WTC11 (cell line): ENCODE data around the gene SKA2.

Source experiments
- CBFB ChIP-seq: sonication (generic); formaldehyde crosslinking; IDR thresholded peaks from 2 replicates; pipeline ENCODE4 v1.8.1; 2022; ENCODE audit warnings: mild to moderate bottlenecking, low read depth, missing genetic modification reagents
- MYBL2 ChIP-seq: sonication (generic); formaldehyde crosslinking; IDR thresholded peaks from 2 replicates; pipeline ENCODE4 v1.8.1; 2023; ENCODE audit warnings: mild to moderate bottlenecking, moderate library complexity, missing genetic modification reagents
- TF ChIP-seq, protein P1 (sequence below): fragments of 200-600 bp; IDR thresholded peaks from 2 replicates; pipeline ENCODE4 v1.8.0; 2022; ENCODE audit warnings: antibody characterized with exemption
- TF ChIP-seq, protein P2 (sequence below): sonication (generic); formaldehyde crosslinking; IDR thresholded peaks from 2 replicates; pipeline ENCODE4 v1.8.1; 2023; ENCODE audit warnings: mild to moderate bottlenecking, missing genetic modification reagents, moderate library complexity
- TF ChIP-seq, protein P3 (sequence below): sonication (generic); formaldehyde crosslinking; conservative IDR thresholded peaks from 2 replicates; pipeline ENCODE4 v1.8.1; 2022; ENCODE audit warnings: mild to moderate bottlenecking, missing genetic modification reagents
- TF ChIP-seq, protein P4 (sequence below): sonication (generic); formaldehyde crosslinking; IDR thresholded peaks from 2 replicates; pipeline ENCODE4 v1.8.1; 2022; ENCODE audit warnings: low read depth, mild to moderate bottlenecking, moderate library complexity, missing genetic modification reagents, borderline replicate concordance
- TF ChIP-seq, protein P5 (sequence below): sonication (generic); formaldehyde crosslinking; IDR thresholded peaks from 2 replicates; pipeline ENCODE4 v1.8.1; 2022; ENCODE audit warnings: low read depth, missing genetic modification reagents, borderline replicate concordance

DNA sequence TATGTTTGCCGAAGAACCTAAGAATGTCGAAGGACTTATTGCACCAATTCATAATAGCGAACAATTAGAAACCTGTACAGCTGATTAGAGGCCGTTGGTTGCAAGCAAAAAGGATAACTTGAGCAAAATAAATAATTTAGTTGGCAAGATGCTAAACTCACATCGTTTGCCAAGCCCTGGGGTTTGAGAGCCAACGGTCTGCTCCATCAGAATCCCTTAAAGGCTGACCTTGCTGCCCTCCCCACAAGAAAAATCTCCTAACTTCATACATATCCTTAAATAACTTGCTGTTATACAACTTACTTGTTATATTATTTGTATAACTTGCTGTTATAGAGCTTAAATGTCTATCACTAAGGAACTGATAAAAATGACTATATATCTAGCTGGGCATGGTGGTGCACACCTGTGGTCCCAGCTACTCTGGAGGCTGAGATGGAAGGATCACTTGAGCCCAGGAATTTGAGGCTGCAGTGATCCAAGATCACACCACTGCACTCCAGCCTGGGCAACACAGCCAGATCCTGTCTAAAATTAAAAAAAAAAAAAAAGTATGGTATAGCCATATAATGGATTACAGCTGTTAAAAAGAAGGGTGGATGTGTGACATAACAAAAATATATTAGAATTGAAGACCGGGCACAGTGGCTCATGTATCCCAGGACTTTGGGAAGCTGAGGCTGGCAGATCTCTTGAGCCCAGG is 46.4 kb downstream of the SKA2 start:
- TF ChIP-seq, protein P1, sequence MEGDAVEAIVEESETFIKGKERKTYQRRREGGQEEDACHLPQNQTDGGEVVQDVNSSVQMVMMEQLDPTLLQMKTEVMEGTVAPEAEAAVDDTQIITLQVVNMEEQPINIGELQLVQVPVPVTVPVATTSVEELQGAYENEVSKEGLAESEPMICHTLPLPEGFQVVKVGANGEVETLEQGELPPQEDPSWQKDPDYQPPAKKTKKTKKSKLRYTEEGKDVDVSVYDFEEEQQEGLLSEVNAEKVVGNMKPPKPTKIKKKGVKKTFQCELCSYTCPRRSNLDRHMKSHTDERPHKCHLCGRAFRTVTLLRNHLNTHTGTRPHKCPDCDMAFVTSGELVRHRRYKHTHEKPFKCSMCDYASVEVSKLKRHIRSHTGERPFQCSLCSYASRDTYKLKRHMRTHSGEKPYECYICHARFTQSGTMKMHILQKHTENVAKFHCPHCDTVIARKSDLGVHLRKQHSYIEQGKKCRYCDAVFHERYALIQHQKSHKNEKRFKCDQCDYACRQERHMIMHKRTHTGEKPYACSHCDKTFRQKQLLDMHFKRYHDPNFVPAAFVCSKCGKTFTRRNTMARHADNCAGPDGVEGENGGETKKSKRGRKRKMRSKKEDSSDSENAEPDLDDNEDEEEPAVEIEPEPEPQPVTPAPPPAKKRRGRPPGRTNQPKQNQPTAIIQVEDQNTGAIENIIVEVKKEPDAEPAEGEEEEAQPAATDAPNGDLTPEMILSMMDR: no peak
- TF ChIP-seq, protein P2, sequence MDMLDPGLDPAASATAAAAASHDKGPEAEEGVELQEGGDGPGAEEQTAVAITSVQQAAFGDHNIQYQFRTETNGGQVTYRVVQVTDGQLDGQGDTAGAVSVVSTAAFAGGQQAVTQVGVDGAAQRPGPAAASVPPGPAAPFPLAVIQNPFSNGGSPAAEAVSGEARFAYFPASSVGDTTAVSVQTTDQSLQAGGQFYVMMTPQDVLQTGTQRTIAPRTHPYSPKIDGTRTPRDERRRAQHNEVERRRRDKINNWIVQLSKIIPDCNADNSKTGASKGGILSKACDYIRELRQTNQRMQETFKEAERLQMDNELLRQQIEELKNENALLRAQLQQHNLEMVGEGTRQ (CRISPR knock-in tag): no peak
- TF ChIP-seq MYBL2 (CRISPR knock-in tag): no peak
- TF ChIP-seq, protein P3, sequence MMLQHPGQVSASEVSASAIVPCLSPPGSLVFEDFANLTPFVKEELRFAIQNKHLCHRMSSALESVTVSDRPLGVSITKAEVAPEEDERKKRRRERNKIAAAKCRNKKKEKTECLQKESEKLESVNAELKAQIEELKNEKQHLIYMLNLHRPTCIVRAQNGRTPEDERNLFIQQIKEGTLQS (CRISPR knock-in tag): no peak
- TF ChIP-seq CBFB (CRISPR knock-in tag): no peak
- TF ChIP-seq, protein P4, sequence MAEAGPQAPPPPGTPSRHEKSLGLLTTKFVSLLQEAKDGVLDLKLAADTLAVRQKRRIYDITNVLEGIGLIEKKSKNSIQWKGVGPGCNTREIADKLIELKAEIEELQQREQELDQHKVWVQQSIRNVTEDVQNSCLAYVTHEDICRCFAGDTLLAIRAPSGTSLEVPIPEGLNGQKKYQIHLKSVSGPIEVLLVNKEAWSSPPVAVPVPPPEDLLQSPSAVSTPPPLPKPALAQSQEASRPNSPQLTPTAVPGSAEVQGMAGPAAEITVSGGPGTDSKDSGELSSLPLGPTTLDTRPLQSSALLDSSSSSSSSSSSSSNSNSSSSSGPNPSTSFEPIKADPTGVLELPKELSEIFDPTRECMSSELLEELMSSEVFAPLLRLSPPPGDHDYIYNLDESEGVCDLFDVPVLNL (CRISPR knock-in tag): no peak
- TF ChIP-seq, protein P5, sequence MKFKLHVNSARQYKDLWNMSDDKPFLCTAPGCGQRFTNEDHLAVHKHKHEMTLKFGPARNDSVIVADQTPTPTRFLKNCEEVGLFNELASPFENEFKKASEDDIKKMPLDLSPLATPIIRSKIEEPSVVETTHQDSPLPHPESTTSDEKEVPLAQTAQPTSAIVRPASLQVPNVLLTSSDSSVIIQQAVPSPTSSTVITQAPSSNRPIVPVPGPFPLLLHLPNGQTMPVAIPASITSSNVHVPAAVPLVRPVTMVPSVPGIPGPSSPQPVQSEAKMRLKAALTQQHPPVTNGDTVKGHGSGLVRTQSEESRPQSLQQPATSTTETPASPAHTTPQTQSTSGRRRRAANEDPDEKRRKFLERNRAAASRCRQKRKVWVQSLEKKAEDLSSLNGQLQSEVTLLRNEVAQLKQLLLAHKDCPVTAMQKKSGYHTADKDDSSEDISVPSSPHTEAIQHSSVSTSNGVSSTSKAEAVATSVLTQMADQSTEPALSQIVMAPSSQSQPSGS: no peak
